ENCODE measurements around the gene GATD1.

GRCh38 chr11:782264-783174 lies 5.2 kb upstream of the GATD1 start:
- no peak for TF ChIP-seq CTCF (IDR thresholded peaks at IDR 0.05)
- TF ChIP-seq POLR2A (IDR thresholded peaks at IDR 0.05), result no peak

Data from Peyer's patch (tissue), 4 donors.